Small intestine (tissue), 7 donors: ENCODE measurements around the gene GPR31. TPM values are rescaled to one million over a fixed set of nuclear protein-coding genes. Genes with fewer than 3 reads are reported as not detected.

ENCODE experiments used
- DNase-seq, 2 donors: peaks; one replicate each; pipeline versions ENCODE4 v3.0.0 to v3.0.0-alpha.2; 2013
- FAIRE-seq: peaks from 2 replicates; lab custom pipeline; 2012; peaks lifted over from hg19 to GRCh38; lab: Jason Lieb, UNC
- H3K27ac ChIP-seq, 3 donors: one replicate each; pipeline ENCODE4 v1.5.1; 2013; ENCODE audit warnings: low read length in 2 of 3, mild to moderate bottlenecking in 2 of 3, control low read depth in 1 of 3, inconsistent platforms in 1 of 3, low read depth in 1 of 3, moderate library complexity in 1 of 3
- H3K27me3 ChIP-seq, 3 donors: one replicate each; pipeline ENCODE4 v1.6.1; 2013; ENCODE audit warnings: low read length in 3 of 3, inconsistent platforms in 1 of 3; ENCODE audit not compliant: control insufficient read depth in 3 of 3, insufficient read depth in 3 of 3
- H3K36me3 ChIP-seq, 3 donors: one replicate each; pipeline ENCODE4 v1.6.1; 2013; ENCODE audit warnings: low read length in 3 of 3, inconsistent platforms in 1 of 3, low read depth in 1 of 3, mild to moderate bottlenecking in 1 of 3, moderate library complexity in 1 of 3; ENCODE audit not compliant: control insufficient read depth in 3 of 3, insufficient read depth in 2 of 3
- H3K4me1 ChIP-seq, 3 donors: one replicate each; pipeline ENCODE4 v1.6.1; 2013; ENCODE audit warnings: low read length in 2 of 3, inconsistent platforms in 1 of 3, low read depth in 1 of 3, mild to moderate bottlenecking in 1 of 3, moderate library complexity in 1 of 3; ENCODE audit not compliant: control insufficient read depth in 3 of 3, insufficient read depth in 2 of 3
- H3K4me3 ChIP-seq, 3 donors: one replicate each; pipeline ENCODE4 v1.5.1; 2013; ENCODE audit warnings: low read length in 3 of 3, control low read depth in 1 of 3, inconsistent platforms in 1 of 3, low read depth in 1 of 3, mild to moderate bottlenecking in 1 of 3, moderate library complexity in 1 of 3
- H3K9me3 ChIP-seq, 2 donors: one replicate each; pipeline ENCODE4 v1.6.1; 2013; ENCODE audit warnings: low read depth in 1 of 2, low read length in 1 of 2; ENCODE audit not compliant: control insufficient read depth in 2 of 2, insufficient read depth in 1 of 2
- WGBS, 3 donors: extraction: QIAGEN DNeasy Blood & Tissue Kit; methylation state at CpG; one replicate each; pipeline ENCODE4 v1.1.7; 2013; 5-methylcytosine and 5-hydroxymethylcytosine counted together
- polyA plus RNA-seq, 4 donors: library from polyadenylated mRNA; stranded (reverse) in 3 of 4; unstranded in 1 of 4; fragments of 200-250 nt in 3 of 4; fragments of 120-200 nt in 1 of 4; gene quantifications; one replicate each; pipeline versions ENCODE4 v1.2.1 to v1.2.3, GENCODE V29; 2013
- donor health status: healthy with polysubstance abuse.
- donor health status: control.
- donor health status: control.
- donor health status: Bipolar disorder and iron deficiency.
- donor health status: healthy.

GPR31 gene
- polyA plus RNA-seq, 4 donors: 0.35 TPM; not detected in 3

- FAIRE-seq (no peak), DNase-seq (no peak)
- H3K27me3 ChIP-seq: no peaks in the 10 kb centered on the region
- H3K27ac ChIP-seq: peak overlapping the region in 1 of 3 donors; percentile 32
- no peak overlapping the region for H3K4me3 ChIP-seq
- no peaks in the 10 kb centered on the region for H3K9me3 ChIP-seq
- WGBS, 3 donors: 58 to 73% (median 68%) methylated on average over 3 of the region's 3 CpGs
- no peaks in the 10 kb centered on the region for H3K36me3 ChIP-seq
- no peaks in the 10 kb centered on the region for H3K4me1 ChIP-seq
These were observed 46.2 kb downstream of the GPR31 start for GRCh38 chr6:167111597-167111996.

GRCh38 chr6:167109651-167110050, 48.1 kb downstream of the GPR31 start:
- Histone ChIP-seq H3K36me3 (no peaks in the 10 kb centered on the region), H3K4me1 (no peaks in the 10 kb centered on the region), H3K9me3 (no peaks in the 10 kb centered on the region), H3K4me3 (no peak overlapping the region), H3K27ac (no peak overlapping the region), H3K27me3 (no peaks in the 10 kb centered on the region)
- 78 to 83% (median 83%) methylated on average over 6 of the region's 6 CpGs for WGBS, 3 donors
- DNase-seq: no peak
- no peak for FAIRE-seq

- Histone ChIP-seq H3K4me1 (peaks cover 0 to 6% (median 4%) of the 10 kb centered on the region in 3 donors), H3K4me3 (no peak overlapping the region), H3K27ac (no peak overlapping the region), H3K27me3 (no peaks in the 10 kb centered on the region), H3K36me3 (no peaks in the 10 kb centered on the region), H3K9me3 (no peaks in the 10 kb centered on the region)
- DNase-seq: no peak
- FAIRE-seq: no peak
- 85 to 87% (median 87%) methylated on average over 5 of the region's 5 CpGs for WGBS, 3 donors
These were observed 49.5 kb downstream of the GPR31 start for GRCh38 chr6:167108278-167108677.

DNA sequence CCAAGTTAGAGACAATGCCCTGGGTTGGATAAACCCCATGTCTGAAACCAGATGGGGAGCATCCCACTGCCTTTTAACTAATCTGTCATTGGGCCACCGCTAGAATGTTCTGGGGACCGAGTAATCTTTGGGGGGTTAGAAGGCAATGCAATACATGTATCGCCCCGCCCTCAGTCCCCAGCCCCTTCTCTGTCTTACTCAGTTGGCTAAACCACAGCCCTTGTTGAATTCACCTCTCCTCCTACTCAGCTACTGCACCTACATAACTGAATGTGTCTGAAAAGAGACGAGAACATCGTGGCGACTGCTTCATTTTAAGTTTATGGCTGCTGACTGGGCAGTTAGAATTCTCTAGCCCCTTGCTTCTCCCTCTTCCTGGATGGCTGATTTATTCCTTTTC, 50.0 kb downstream of the GPR31 start:
- Histone ChIP-seq H3K9me3 (no peaks in the 10 kb centered on the region), H3K27ac (no peak overlapping the region), H3K27me3 (no peaks in the 10 kb centered on the region), H3K4me3 (no peak overlapping the region), H3K36me3 (no peaks in the 10 kb centered on the region), H3K4me1 (peaks cover 0 to 9% (median 7%) of the 10 kb centered on the region in 3 donors)
- no peak for DNase-seq
- WGBS, 3 donors: 68 to 78% (median 77%) methylated on average over 7 of the region's 7 CpGs
- FAIRE-seq: no peak

- H3K4me3 ChIP-seq: no peak overlapping the region
- no peaks in the 10 kb centered on the region for H3K27me3 ChIP-seq
- no peaks in the 10 kb centered on the region for H3K9me3 ChIP-seq
- H3K27ac ChIP-seq: no peak overlapping the region
- no peak for DNase-seq
- no peaks in the 10 kb centered on the region for H3K36me3 ChIP-seq
- H3K4me1 ChIP-seq: peaks cover 0 to 10% (median 7%) of the 10 kb centered on the region in 3 donors
- 74 to 89% (median 81%) methylated on average over 1 of the region's 1 CpG for WGBS, 3 donors
- FAIRE-seq: no peak
These were observed 51.4 kb downstream of the GPR31 start for GRCh38 chr6:167106406-167106805.

Other genes with a start within 250 kb of the GPR31 start
- gene RNASET2, start 201.4 kb downstream of the GPR31 start, polyA plus RNA-seq: 10 to 100 TPM; 25.7 to 78.5 (median 41.6) TPM
- gene CEP43, start 158.6 kb downstream of the GPR31 start, polyA plus RNA-seq: 10 to 100 TPM in 3 of 4 donors, 1 to 10 TPM in 1; 8.4 to 37.9 (median 18.3) TPM
- gene CCR6, start 34.9 kb downstream of the GPR31 start, polyA plus RNA-seq: 1 to 10 TPM in 2 of 4 donors, under 1 TPM in 2; 0.54 to 5.8 (median 1.1) TPM
- 10 to 100 TPM in 2 of 4 donors, 1 to 10 TPM in 2; 2.7 to 33.8 (median 18.0) TPM for gene UNC93A, start 133.3 kb upstream of the GPR31 start, polyA plus RNA-seq
- 1 to 10 TPM in 1 of 4 donors, not detected in 3; 1.6 TPM for gene TTLL2, start 167.1 kb upstream of the GPR31 start, polyA plus RNA-seq